ENCODE measurements around the gene EXD3.

The EXD3 gene

DNA sequence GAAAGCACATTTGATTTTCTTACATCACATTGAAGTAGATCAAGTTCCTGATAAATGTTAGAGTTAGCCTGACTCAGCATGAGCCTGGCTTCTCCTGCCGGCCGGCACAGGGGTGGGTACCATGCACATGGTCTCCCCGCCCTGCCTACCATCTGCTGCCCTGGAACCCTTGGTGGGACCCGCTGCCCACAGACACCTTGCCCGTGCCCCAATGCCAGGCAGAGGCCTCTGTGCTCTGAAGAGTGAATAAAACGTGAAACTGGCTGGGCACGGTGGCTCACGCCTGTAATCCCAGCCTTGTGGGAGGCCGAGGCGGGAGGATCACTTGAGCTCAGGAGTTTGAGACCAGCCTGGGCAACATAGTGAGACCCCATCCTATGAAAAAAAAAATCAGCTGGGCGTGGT, 17.3 kb downstream of the EXD3 start:
- no peak for DNase-seq (ENCODE audit: low spot score)
- no peak overlapping the region for H3K27ac ChIP-seq
- CTCF ChIA-PET, result no interaction called here
- POLR2A ChIA-PET (ENCODE audit: low non-redundant PET), result interaction anchor here (0.6 kb wide), 1 partner anchor 31 kb away, joined by 5 read pairs; no protein-coding TSS in a partner anchor
- TF ChIP-seq, protein P1, sequence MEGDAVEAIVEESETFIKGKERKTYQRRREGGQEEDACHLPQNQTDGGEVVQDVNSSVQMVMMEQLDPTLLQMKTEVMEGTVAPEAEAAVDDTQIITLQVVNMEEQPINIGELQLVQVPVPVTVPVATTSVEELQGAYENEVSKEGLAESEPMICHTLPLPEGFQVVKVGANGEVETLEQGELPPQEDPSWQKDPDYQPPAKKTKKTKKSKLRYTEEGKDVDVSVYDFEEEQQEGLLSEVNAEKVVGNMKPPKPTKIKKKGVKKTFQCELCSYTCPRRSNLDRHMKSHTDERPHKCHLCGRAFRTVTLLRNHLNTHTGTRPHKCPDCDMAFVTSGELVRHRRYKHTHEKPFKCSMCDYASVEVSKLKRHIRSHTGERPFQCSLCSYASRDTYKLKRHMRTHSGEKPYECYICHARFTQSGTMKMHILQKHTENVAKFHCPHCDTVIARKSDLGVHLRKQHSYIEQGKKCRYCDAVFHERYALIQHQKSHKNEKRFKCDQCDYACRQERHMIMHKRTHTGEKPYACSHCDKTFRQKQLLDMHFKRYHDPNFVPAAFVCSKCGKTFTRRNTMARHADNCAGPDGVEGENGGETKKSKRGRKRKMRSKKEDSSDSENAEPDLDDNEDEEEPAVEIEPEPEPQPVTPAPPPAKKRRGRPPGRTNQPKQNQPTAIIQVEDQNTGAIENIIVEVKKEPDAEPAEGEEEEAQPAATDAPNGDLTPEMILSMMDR (conservative IDR thresholded peaks at IDR 0.05; ENCODE audit: low read depth), result no peak

DNA sequence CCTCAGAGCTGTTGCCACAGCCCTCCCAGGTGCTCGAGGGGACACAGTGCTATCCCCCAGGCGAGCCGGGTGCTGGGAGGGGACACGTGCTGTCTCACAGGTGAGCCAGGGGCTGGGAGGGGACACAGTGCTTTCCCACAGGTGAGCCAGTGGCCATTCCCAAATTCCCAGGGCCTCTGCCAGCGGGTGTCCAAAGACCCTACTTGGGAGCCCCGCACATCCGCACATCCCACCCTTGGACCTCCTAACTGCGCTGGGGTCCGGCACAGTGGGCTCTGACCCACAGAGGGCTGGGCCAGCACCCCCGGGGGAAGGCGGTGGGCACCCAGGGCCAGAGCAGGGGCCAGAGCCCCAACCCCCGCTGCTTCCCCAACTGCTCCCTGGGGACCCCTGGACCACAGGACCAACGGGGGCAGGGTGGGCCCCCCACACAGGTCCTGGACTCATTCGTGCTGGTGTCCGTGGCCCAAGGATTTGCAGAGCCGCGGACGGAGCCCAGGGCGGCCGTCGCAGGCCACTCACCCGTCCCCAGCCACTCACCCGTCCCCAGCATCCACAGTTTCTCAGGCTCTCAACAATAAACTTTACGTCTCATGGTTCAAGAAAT, 17.9 kb downstream of the EXD3 start:
- DNase-seq (ENCODE audit: low spot score), result no peak
- TF ChIP-seq, protein P1 (conservative IDR thresholded peaks at IDR 0.05; ENCODE audit: low read depth), result no peak
- ChIA-PET CTCF (interaction anchor here (0.7 kb wide), 1 partner anchor 118 kb away, joined by 4 read pairs; no protein-coding TSS in a partner anchor), POLR2A (ENCODE audit: low non-redundant PET) (no interaction called here)
- no peak overlapping the region for H3K27ac ChIP-seq

DNA sequence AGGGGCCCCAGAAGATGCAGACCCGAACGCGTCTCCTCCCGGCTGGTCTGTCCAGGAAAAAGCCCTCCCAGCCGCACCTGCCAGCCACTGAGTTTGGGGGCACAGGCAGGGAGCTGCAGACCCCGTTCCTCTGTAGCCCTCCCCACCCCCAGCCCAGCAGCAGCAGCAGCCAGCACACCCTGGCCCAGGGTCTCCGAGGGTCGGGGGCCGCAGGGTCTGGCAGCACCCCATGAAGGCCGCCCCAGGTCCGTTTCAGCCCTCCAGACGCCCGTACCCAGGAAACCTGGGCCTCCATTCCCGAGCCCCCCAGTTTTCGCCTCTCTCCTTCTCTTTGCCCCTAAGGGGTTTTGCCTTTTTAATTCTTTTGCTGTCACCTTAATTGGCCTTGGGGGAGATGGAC, 19.7 kb downstream of the EXD3 start:
- CTCF ChIA-PET, result no interaction called here
- POLR2A ChIA-PET (ENCODE audit: low non-redundant PET), result no interaction called here
- TF ChIP-seq, protein P1 (conservative IDR thresholded peaks at IDR 0.05; ENCODE audit: low read depth), result no peak
- H3K27ac ChIP-seq, result no peak overlapping the region
- DNase-seq (ENCODE audit: low spot score), result no peak

DNA sequence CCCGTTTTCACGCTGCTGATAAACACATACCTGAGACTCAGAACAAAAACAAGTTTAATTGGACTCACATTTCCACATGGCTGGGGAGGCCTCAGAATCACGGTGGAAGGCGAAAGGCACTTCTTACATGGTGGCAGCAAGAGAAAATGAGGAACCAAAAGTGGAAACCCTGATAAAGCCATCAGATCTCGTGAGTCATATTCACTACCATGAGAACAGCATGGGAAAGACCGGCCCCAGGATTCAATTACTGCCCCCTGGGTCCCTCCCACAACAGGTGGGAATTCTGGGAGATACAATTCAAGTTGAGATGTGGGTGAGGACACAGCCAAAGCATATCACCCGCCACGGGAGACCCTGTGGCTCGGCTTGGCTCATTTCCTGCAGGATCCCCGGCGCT, 20.2 kb downstream of the EXD3 start:
- ChIA-PET CTCF (no interaction called here), POLR2A (ENCODE audit: low non-redundant PET) (no interaction called here)
- no peak overlapping the region for H3K27ac ChIP-seq
- TF ChIP-seq, protein P1 (conservative IDR thresholded peaks at IDR 0.05; ENCODE audit: low read depth), result no peak
- no peak for DNase-seq (ENCODE audit: low spot score)

DNA sequence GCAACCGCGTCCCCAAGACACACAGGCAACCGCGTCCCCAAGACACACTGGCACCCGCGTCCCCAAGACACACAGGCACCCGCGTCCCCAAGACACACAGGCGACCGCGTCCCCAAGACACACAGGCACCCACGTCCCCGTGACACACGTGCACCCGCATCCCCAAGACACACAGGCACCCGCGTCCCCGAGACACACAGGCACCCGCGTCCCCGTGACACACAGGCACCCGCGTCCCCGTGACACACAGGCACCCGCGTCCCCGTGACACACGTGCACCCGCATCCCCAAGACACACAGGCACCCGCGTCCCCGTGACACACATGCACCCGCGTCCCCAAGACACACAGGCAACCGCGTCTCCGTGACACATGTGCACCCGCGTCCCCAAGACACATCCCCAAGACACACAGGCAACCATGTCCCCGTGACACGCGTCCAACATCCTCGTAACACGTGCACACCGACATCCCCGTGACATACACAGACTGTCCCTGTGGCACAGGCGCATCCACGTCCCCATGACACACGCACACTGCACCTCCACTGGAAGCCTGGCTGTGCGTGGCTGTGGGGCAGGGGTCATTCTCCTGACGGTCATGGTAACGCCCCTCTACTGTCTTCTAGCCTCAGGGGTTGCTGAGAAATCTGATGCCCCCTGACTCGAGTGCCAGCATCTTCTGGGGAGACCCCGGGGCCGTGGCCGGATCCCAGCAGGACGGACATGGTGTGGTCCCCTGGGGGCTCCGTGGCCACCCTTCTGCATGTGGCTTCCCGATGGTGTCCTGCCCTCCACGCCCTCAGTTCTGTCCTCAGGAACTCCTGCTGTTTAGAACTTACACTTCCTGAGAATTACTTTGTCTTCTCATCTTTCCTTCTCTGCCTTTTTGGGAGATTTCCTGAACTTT, 24.1 kb downstream of the EXD3 start:
- H3K27ac ChIP-seq, result no peak overlapping the region
- no peak for DNase-seq (ENCODE audit: low spot score)
- TF ChIP-seq, protein P1 (conservative IDR thresholded peaks at IDR 0.05; ENCODE audit: low read depth), result no peak
- ChIA-PET POLR2A (ENCODE audit: low non-redundant PET) (no interaction called here), CTCF (no interaction called here)

DNA sequence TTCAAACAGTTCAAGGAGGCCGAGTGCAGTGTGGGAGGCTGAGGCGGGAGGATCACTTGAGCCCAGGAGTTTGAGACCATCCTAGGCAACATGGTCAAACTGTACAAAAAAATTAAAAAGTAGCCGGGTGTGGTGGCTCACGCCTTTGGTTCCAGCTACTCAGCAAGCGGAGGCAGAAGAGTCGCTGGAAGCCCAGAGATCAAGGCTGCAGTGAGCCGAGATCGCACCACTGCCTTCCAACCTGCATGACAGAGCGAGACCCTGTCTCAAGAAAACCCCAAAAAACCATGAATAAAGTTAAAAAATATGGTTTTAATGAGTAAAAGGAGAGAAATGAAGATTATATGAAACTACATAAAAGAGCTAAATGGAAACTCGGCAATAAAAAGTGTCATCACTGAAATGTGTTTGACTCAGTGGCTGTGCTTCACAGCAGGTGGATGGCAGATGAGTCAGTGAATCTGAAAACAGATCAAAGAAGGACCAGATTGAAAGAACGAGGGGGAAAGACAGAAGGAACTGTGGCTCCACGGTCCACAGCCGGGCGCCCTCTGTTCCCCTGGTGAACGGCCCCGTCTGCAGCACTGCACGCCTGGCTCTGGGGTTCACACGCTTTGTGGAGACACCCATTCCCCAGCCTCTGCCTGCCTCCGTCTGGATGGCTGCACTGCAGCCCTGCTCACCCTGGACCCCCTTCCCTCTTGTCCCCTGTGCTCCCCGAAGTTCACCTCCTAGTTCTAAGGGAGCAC, 25.1 kb downstream of the EXD3 start:
- POLR2A ChIA-PET (ENCODE audit: low non-redundant PET), result no interaction called here
- CTCF ChIA-PET, result interaction anchor here (0.6 to 1.1 kb wide), 3 partner anchors 18 to 68 kb away, joined by 3 to 4 read pairs (median 4); partner anchors contain the start of gene EXD3

More for the DNA sequence above, 25.1 kb downstream of the EXD3 start:
- H3K27ac ChIP-seq, result no peak overlapping the region
- TF ChIP-seq, protein P1 (conservative IDR thresholded peaks at IDR 0.05; ENCODE audit: low read depth), result no peak
- DNase-seq (ENCODE audit: low spot score), result no peak

Data from RWPE1 (cell line).